NT2/D1 (cell line): Measurements from ENCODE around the gene OGFOD2.

Experiments
- SUZ12 ChIP-seq: IDR thresholded peaks from 2 replicates; pipeline ENCODE4 v1.6.1; 2011; ENCODE audit not compliant: insufficient read length, insufficient read depth; ENCODE audit errors: extremely low read depth
- YY1 ChIP-seq: IDR thresholded peaks from 2 replicates; pipeline ENCODE4 v1.6.1; 2011; ENCODE audit not compliant: insufficient read length, insufficient read depth
- ZNF274 ChIP-seq: IDR thresholded peaks from 2 replicates; pipeline ENCODE4 v1.6.1; 2011; ENCODE audit warnings: mild to moderate bottlenecking, low read depth, low read length

DNA sequence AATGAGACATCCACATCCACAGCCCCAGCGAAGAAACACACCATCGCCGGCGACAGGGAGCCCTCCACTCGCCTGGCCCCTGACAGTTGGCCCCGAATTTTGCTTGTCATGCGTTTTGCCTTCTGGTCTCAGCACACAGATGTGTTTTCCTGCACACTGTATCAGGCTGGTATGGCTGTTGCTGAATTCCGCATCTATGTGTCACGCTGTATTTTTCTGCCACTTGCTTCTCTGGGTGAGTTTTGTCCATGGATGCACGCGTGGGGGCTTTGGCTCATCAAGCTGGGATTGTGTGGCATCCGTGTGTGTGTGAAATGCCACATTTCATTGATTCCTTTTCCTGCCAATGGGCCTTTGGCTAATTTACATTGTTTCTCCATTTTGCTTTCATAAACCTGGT lies 31.9 kb downstream of the OGFOD2 start:
- TF ChIP-seq YY1, result no peak
- TF ChIP-seq ZNF274, result no peak
- TF ChIP-seq SUZ12, result no peak
